Upper lobe of left lung (tissue), 6 donors: ENCODE data around the gene RMDN3. TPM values are rescaled to one million over a fixed set of nuclear protein-coding genes. Genes with fewer than 3 reads are reported as not detected.
A peak's percentile ranks its signal among the peaks of the same experiment; 100 is the strongest.

ENCODE experiments used
- ATAC-seq, 2 donors: fragments of 200-7000 bp; cut with Tn5 transposase; one replicate each; pipeline ENCODE4 v1.9.1; 2022; ENCODE audit warnings: mild to moderate bottlenecking in 2 of 2, moderate library complexity in 2 of 2; ENCODE audit not compliant: low FRiP score in 2 of 2
- DNase-seq, 2 donors: peaks; one replicate each; pipeline ENCODE4 v3.0.0-alpha.2; 2019 to 2020
- H3K27ac ChIP-seq, 4 donors: fragments of 200-600 bp; sonication (generic); one replicate each; pipeline ENCODE4 v1.5.1; 2016 to 2019
- H3K27me3 ChIP-seq, 4 donors: fragments of 200-600 bp; sonication (generic); one replicate each; pipeline ENCODE4 v1.5.1; 2017 to 2019
- H3K36me3 ChIP-seq, 4 donors: fragments of 200-600 bp; sonication (generic); one replicate each; pipeline ENCODE4 v1.5.1; 2016 to 2019
- H3K4me1 ChIP-seq, 4 donors: fragments of 200-600 bp; sonication (generic); one replicate each; pipeline ENCODE4 v1.5.1; 2018 to 2019
- H3K4me3 ChIP-seq, 4 donors: fragments of 200-600 bp; sonication (generic); one replicate each; pipeline ENCODE4 v1.5.1; 2017 to 2019; ENCODE audit warnings: mild to moderate bottlenecking in 2 of 4, moderate library complexity in 1 of 4
- H3K9me3 ChIP-seq, 4 donors: fragments of 200-600 bp; sonication (generic); one replicate each; pipeline ENCODE4 v1.5.1; 2018 to 2019
- EP300 ChIP-seq, 4 donors: sonication (generic); formaldehyde crosslinking; IDR thresholded peaks; one replicate each; pipeline ENCODE4 v1.5.1; 2017; ENCODE audit warnings: antibody characterized with exemption in 4 of 4, control low read depth in 2 of 4
- POLR2A ChIP-seq, 4 donors: fragments of 450-650 bp; IDR thresholded peaks; one replicate each; pipeline ENCODE4 v1.5.1; 2016 to 2017; ENCODE audit warnings: antibody characterized with exemption in 4 of 4, mild to moderate bottlenecking in 2 of 4
- POLR2AphosphoS5 ChIP-seq, 2 donors: sonication (generic); formaldehyde crosslinking; IDR thresholded peaks; one replicate each; pipeline ENCODE4 v1.5.1; 2017; ENCODE audit warnings: antibody characterized with exemption in 2 of 2
- WGBS, 2 donors: methylation state at CpG; one replicate each; pipeline ENCODE4 v1.1.5; 2017 to 2018; 5-methylcytosine and 5-hydroxymethylcytosine counted together
- total RNA-seq, 6 donors: library from RNA; depleted of rRNA in 4 of 6; stranded (reverse); fragments of >200 nt in 4 of 6; gene quantifications; one replicate each; pipeline versions ENCODE4 v1.1.0 to v1.2.1, GENCODE V29; 2016 to 2021
- TF ChIP-seq, protein P1 (sequence below), 6 experiments: fragments of 450-650 bp in 4 of 6; fragments of 200-600 bp in 2 of 6; sonication (generic) in 2 of 6; IDR thresholded peaks; one replicate each; pipeline ENCODE4 v1.5.1; 2016 to 2019; ENCODE audit warnings: antibody characterized with exemption in 6 of 6
- donor health status: DM: no; HTN: no; CAD: no; lungs with moderate emphysema.
- donor health status: DM: no; HTN: yes; CAD: no; lungs with severe emphysema.

Gene RMDN3
- total RNA-seq, 6 donors from 2014 or later: 57.3 to 123 (median 105) TPM

DNA sequence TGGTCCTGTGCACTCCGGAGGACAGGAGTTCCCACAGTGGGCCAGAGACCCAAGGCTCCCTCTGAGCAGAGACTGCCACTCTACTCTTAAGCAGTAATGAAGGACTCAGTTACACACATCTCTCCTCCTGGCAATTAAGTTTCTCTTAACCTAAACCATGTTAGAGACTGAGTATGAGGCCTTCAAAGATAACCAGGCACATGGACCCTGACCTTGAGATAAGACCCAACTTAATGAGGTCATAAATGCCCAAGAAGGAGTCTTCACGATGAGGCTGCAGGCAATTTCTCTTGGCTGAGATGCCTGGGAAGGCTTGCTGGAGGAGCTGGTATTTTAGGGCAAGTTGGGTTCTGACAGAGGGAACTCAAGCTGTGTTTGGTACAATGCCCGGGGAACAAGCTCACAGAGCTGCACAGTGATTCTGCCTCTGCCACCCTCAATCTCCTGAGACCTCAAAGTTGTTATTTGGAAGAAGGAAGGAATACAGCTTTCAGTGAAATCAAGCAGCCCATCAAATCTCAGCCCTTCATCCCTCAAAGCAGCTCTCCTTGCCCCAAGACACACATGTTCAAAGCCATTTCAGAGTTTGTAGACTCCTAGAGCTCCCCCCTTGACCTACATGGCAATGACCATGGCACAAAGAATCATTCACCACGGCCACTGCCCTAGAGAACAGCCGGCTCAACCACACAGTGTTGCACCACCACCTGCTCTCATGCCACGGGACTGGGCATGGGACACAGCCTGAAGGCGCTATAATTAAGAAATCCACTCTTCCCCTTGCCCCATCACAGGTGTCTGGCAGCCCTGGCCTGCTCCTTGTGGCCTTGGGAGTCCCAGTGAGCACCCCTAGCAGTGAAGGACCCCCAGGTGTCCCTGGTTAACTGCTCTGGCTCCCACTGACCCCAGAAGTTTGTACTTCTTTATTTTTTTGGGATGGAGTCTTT is 7.1 kb downstream of the RMDN3 start:
- peak; percentile 26 to 59 for ATAC-seq

DNA sequence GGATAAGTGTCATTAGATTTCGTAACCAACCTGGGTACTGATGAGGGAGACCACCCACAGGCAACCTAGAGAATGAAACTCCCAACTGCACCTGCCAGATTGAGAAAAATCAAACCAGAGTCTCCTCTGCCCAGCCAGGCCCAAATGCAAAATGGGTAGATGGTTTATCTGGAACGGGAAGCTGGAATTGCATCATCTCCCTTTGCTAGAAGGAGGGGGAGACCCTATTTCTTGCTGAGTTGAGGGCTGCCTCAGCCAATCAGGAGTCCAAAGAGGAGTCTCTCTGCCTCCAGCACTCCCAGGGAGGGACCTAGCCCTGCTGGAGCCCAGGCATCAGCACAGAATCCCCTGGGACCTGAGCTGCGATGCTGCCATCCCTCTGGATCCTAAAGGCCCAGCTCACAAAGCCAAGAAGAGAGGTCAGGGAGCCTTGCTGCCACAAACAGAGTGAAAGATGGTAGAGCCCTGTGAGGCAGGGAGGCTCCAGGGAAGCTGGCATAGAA is 8.1 kb downstream of the RMDN3 start:
- WGBS, 2 donors: 68 to 76% methylated on average over 3 of the region's 3 CpGs
- peak in 1 of 2 donors; percentile 30 for DNase-seq
- peaks cover 6 to 89% (median 44%) of the 10 kb centered on the region in 4 donors for H3K36me3 ChIP-seq
- peak overlapping the region in 1 of 4 donors; percentile 48 for H3K27ac ChIP-seq
- H3K4me1 ChIP-seq: peaks cover 0 to 7% (median 1%) of the 10 kb centered on the region in 4 donors
- no peaks in the 10 kb centered on the region for H3K27me3 ChIP-seq
- TF ChIP-seq, protein P1, sequence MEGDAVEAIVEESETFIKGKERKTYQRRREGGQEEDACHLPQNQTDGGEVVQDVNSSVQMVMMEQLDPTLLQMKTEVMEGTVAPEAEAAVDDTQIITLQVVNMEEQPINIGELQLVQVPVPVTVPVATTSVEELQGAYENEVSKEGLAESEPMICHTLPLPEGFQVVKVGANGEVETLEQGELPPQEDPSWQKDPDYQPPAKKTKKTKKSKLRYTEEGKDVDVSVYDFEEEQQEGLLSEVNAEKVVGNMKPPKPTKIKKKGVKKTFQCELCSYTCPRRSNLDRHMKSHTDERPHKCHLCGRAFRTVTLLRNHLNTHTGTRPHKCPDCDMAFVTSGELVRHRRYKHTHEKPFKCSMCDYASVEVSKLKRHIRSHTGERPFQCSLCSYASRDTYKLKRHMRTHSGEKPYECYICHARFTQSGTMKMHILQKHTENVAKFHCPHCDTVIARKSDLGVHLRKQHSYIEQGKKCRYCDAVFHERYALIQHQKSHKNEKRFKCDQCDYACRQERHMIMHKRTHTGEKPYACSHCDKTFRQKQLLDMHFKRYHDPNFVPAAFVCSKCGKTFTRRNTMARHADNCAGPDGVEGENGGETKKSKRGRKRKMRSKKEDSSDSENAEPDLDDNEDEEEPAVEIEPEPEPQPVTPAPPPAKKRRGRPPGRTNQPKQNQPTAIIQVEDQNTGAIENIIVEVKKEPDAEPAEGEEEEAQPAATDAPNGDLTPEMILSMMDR (IDR thresholded peaks at IDR 0.05): no peak
- TF ChIP-seq POLR2AphosphoS5 (IDR thresholded peaks at IDR 0.05) (no peak), EP300 (IDR thresholded peaks at IDR 0.05) (no peak), POLR2A (IDR thresholded peaks at IDR 0.05) (no peak)
- H3K9me3 ChIP-seq: no peaks in the 10 kb centered on the region
- no peak overlapping the region for H3K4me3 ChIP-seq
- peak; percentile 25 to 35 for ATAC-seq

More for the DNA sequence above, 7.1 kb downstream of the RMDN3 start:
- Histone ChIP-seq H3K9me3 (no peaks in the 10 kb centered on the region), H3K4me3 (no peak overlapping the region), H3K27ac (peak overlapping the region in 2 of 4 donors; percentile 0 to 48), H3K4me1 (peaks cover under 1 to 7% (median 4%) of the 10 kb centered on the region in 4 donors), H3K27me3 (no peaks in the 10 kb centered on the region), H3K36me3 (peaks cover 6 to 83% (median 42%) of the 10 kb centered on the region in 4 donors)
- peak in 1 of 2 donors; percentile 57 for DNase-seq
- TF ChIP-seq, protein P1 (IDR thresholded peaks at IDR 0.05): no peak
- TF ChIP-seq EP300 (IDR thresholded peaks at IDR 0.05) (peak in 1 of 4 donors; percentile 75), POLR2A (IDR thresholded peaks at IDR 0.05) (peak in 1 of 4 donors; percentile 16)
- WGBS, 2 donors: 72 to 73% methylated on average over 6 to 7 of the region's 7 CpGs

DNA sequence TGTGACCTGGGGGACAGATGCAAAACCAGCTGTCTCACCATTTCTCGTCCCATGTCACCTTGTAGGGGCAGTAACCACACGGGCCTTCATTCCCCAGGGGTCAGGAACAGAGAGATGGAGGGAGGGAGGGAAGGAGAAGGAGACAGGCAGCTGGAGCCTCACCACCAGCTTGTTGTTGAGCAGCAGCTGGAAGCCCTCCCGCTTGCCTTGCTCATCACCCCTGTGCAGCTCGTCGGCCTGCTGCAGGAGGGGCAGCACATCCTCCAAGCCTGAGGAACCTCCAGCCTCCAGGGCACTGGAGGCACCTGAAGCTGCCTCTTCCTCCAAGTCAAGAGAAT is 10.3 kb downstream of the RMDN3 start:
- TF ChIP-seq POLR2A (IDR thresholded peaks at IDR 0.05): no peak
- TF ChIP-seq, protein P1 (IDR thresholded peaks at IDR 0.05): no peak
- Histone ChIP-seq H3K4me3 (no peak overlapping the region), H3K4me1 (peaks cover 0 to 7% (median 1%) of the 10 kb centered on the region in 4 donors), H3K27ac (peak overlapping the region in 2 of 4 donors; percentile 10 to 47), H3K9me3 (no peaks in the 10 kb centered on the region), H3K27me3 (no peaks in the 10 kb centered on the region), H3K36me3 (peaks cover 3 to 86% (median 40%) of the 10 kb centered on the region in 4 donors)
- ATAC-seq: no peak
- no peak for DNase-seq
- WGBS, 2 donors: 69 to 79% methylated on average over 5 of the region's 5 CpGs

DNA sequence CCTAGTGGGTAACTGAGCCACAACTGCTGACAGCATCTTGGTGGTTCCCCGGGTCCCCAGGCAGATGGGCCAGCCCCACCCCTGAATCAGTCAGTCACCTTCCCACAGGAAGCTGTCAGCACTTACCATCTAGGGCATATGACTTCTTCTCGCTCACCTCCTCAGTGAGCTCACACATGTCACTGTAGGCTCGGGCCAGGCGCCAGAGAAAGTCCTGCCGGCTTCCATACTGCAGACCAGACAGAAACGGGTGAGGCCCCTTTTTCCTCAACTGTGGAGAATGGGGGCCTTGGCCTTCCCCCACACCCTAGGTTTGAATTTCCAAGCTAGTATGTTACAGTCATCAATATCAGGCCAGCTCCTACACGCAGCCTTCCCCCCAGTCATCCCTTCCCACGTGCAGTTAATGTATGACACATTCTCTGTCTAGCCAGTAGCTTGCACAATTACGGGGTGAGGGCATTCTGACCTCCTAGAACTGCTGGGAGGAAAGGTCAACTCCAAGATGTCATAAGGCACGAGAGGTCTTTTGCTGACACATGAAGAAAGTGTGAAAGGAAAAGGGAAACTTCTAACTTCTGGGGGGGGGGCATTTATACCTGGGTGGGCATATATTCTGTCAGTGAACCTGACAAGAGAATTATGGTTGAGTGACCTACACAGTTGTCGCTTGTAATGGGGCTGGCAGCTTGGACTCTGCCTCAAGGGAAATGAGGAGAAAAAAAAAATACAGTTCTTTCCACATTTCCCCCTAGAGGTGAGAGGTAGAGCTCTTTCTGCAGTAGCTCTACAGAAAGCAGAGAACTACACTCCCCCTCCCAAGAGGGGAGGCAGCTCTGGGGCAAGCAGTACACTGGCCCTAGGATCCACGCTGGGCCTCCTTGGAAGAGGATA is 10.9 kb downstream of the RMDN3 start:
- no peak overlapping the region for H3K4me3 ChIP-seq
- peaks cover 0 to 7% (median 1%) of the 10 kb centered on the region in 4 donors for H3K4me1 ChIP-seq
- no peaks in the 10 kb centered on the region for H3K27me3 ChIP-seq
- peak in 1 of 2 donors; percentile 46 for DNase-seq
- peak in 1 of 2 donors; percentile 56 for ATAC-seq
- no peaks in the 10 kb centered on the region for H3K9me3 ChIP-seq
- WGBS, 2 donors: 69 to 74% methylated on average over 11 to 12 of the region's 12 CpGs
- H3K27ac ChIP-seq: peak overlapping the region in 3 of 4 donors; percentile 10 to 50 (median 19)
- H3K36me3 ChIP-seq: peaks cover 3 to 86% (median 42%) of the 10 kb centered on the region in 4 donors
- TF ChIP-seq POLR2A (IDR thresholded peaks at IDR 0.05) (no peak), POLR2AphosphoS5 (IDR thresholded peaks at IDR 0.05) (peak; percentile 9 to 14), EP300 (IDR thresholded peaks at IDR 0.05) (peak in 1 of 4 donors; percentile 63)
